Large intestine (tissue), 3 donors: ENCODE results near the gene WNT7A. TPM values are rescaled to one million over a fixed set of nuclear protein-coding genes. Genes with fewer than 3 reads are reported as not detected.

ENCODE experiments used
- DNase-seq, 2 donors: peaks; one replicate each; pipeline versions ENCODE4 v3.0.0 to v3.0.0-alpha.2; 2013
- H3K27ac ChIP-seq: one replicate; pipeline ENCODE4 v1.5.1; 2013; ENCODE audit warnings: low read length
- H3K27me3 ChIP-seq: 2 replicates; pipeline ENCODE4 v1.6.1; 2013; ENCODE audit warnings: low read length; ENCODE audit not compliant: control insufficient read depth, insufficient read depth
- H3K36me3 ChIP-seq: 2 replicates; pipeline ENCODE4 v1.6.1; 2013; ENCODE audit warnings: low read length; ENCODE audit not compliant: control insufficient read depth, insufficient read depth
- H3K4me1 ChIP-seq: one replicate; pipeline ENCODE4 v1.6.1; 2013; ENCODE audit warnings: low read length; ENCODE audit not compliant: control insufficient read depth, insufficient read depth
- H3K4me3 ChIP-seq: one replicate; pipeline ENCODE4 v1.5.1; 2013; ENCODE audit warnings: low read length
- H3K9me3 ChIP-seq: one replicate; pipeline ENCODE4 v1.6.1; 2013; ENCODE audit warnings: mild to moderate bottlenecking, low read depth, low read length, moderate library complexity; ENCODE audit not compliant: control insufficient read depth
- WGBS: methylation state at CpG from one replicate; pipeline ENCODE4 v1.1.5; 2013; ENCODE audit warnings: low lambda C conversion rate; ENCODE audit not compliant: insufficient coverage; 5-methylcytosine and 5-hydroxymethylcytosine counted together
- polyA plus RNA-seq: library from polyadenylated mRNA; unstranded; fragments of 120-200 nt; gene quantifications from one replicate; pipeline ENCODE4 v1.2.1, GENCODE V29; 2013

WNT7A gene
- polyA plus RNA-seq, 1 donor = 0.01 TPM

- Histone ChIP-seq H3K27ac (no peak overlapping the region), H3K27me3 (peaks cover 64% of the 10 kb centered on the region), H3K9me3 (no peaks in the 10 kb centered on the region), H3K4me3 (no peak overlapping the region), H3K4me1 (peaks cover 5% of the 10 kb centered on the region), H3K36me3 (no peaks in the 10 kb centered on the region)
- no CpG with 5 or more reads among the region's 16 CpGs for WGBS
- no peak for DNase-seq
Measured at GRCh38 chr3:13874891-13875290, 5.0 kb downstream of the WNT7A start.

- Histone ChIP-seq H3K9me3 (no peaks in the 10 kb centered on the region), H3K36me3 (no peaks in the 10 kb centered on the region), H3K27me3 (peaks cover 56% of the 10 kb centered on the region), H3K4me3 (no peak overlapping the region), H3K4me1 (peaks cover 3% of the 10 kb centered on the region), H3K27ac (no peak overlapping the region)
- no peak for DNase-seq
- no CpG with 5 or more reads among the region's 3 CpGs for WGBS
Measured at GRCh38 chr3:13873818-13874217, 6.1 kb downstream of the WNT7A start.

GRCh38 chr3:13872451-13872850 lies 7.4 kb downstream of the WNT7A start:
- DNase-seq = no peak
- WGBS = 40% methylated on average over 1 of the region's 4 CpGs
- Histone ChIP-seq H3K27me3 (peaks cover 49% of the 10 kb centered on the region), H3K9me3 (no peaks in the 10 kb centered on the region), H3K27ac (no peak overlapping the region), H3K36me3 (no peaks in the 10 kb centered on the region), H3K4me3 (no peak overlapping the region), H3K4me1 (no peaks in the 10 kb centered on the region)

- Histone ChIP-seq H3K27me3 (peaks cover 46% of the 10 kb centered on the region), H3K36me3 (no peaks in the 10 kb centered on the region), H3K9me3 (no peaks in the 10 kb centered on the region), H3K4me1 (no peaks in the 10 kb centered on the region), H3K27ac (no peak overlapping the region), H3K4me3 (no peak overlapping the region)
- no peak for DNase-seq
- WGBS = 100% methylated on average over 1 of the region's 4 CpGs
Measured at GRCh38 chr3:13871791-13872190, 8.1 kb downstream of the WNT7A start.

- Histone ChIP-seq H3K9me3 (no peaks in the 10 kb centered on the region), H3K27ac (no peak overlapping the region), H3K4me3 (no peak overlapping the region), H3K36me3 (no peaks in the 10 kb centered on the region), H3K27me3 (peaks cover 44% of the 10 kb centered on the region), H3K4me1 (no peaks in the 10 kb centered on the region)
- no peak for DNase-seq
- WGBS = no CpG with 5 or more reads among the region's 2 CpGs
Measured at GRCh38 chr3:13870902-13871301, 9.0 kb downstream of the WNT7A start.

GRCh38 chr3:13869761-13870343 lies 10.0 kb downstream of the WNT7A start:
- Histone ChIP-seq H3K27ac (no peak overlapping the region), H3K27me3 (peaks cover 38% of the 10 kb centered on the region)
- WGBS = no CpG with 5 or more reads among the region's 4 CpGs

GRCh38 chr3:13868844-13869724 lies 10.8 kb downstream of the WNT7A start:
- Histone ChIP-seq H3K27me3 (peaks cover 35% of the 10 kb centered on the region), H3K4me3 (no peak overlapping the region), H3K27ac (no peak overlapping the region), H3K36me3 (no peaks in the 10 kb centered on the region), H3K4me1 (no peaks in the 10 kb centered on the region), H3K9me3 (no peaks in the 10 kb centered on the region)
- DNase-seq = no peak
- 82% methylated on average over 2 of the region's 2 CpGs for WGBS

More at GRCh38 chr3:13869761-13870343, 10.0 kb downstream of the WNT7A start:
- H3K4me1 ChIP-seq = no peaks in the 10 kb centered on the region
- DNase-seq = no peak
- no peaks in the 10 kb centered on the region for H3K36me3 ChIP-seq
- no peak overlapping the region for H3K4me3 ChIP-seq
- H3K9me3 ChIP-seq = no peaks in the 10 kb centered on the region

- no peaks in the 10 kb centered on the region for H3K9me3 ChIP-seq
- WGBS = no CpG with 5 or more reads among the region's 3 CpGs
- no peak overlapping the region for H3K27ac ChIP-seq
- no peak for DNase-seq
- H3K36me3 ChIP-seq = no peaks in the 10 kb centered on the region
- H3K4me3 ChIP-seq = no peak overlapping the region
- H3K4me1 ChIP-seq = no peaks in the 10 kb centered on the region
- peaks cover 31% of the 10 kb centered on the region for H3K27me3 ChIP-seq
Measured at GRCh38 chr3:13867732-13868131, 12.1 kb downstream of the WNT7A start.

GRCh38 chr3:13866041-13866965 lies 13.6 kb downstream of the WNT7A start:
- Histone ChIP-seq H3K4me3 (no peak overlapping the region), H3K27ac (no peak overlapping the region), H3K27me3 (peaks cover 25% of the 10 kb centered on the region), H3K36me3 (no peaks in the 10 kb centered on the region), H3K9me3 (no peaks in the 10 kb centered on the region), H3K4me1 (no peaks in the 10 kb centered on the region)
- no peak for DNase-seq
- 80% methylated on average over 4 of the region's 14 CpGs for WGBS

GRCh38 chr3:13865581-13865980 lies 14.3 kb downstream of the WNT7A start:
- H3K27me3 ChIP-seq = peaks cover 30% of the 10 kb centered on the region
- H3K9me3 ChIP-seq = no peaks in the 10 kb centered on the region
- no peaks in the 10 kb centered on the region for H3K36me3 ChIP-seq
- no peak for DNase-seq
- no peak overlapping the region for H3K4me3 ChIP-seq
- H3K4me1 ChIP-seq = no peaks in the 10 kb centered on the region
- no peak overlapping the region for H3K27ac ChIP-seq
- WGBS = no CpG with 5 or more reads among the region's 7 CpGs
